ENCODE measurements around the gene XRCC1. TPM values are rescaled to one million over a fixed set of nuclear protein-coding genes. Genes with fewer than 3 reads are reported as not detected.

XRCC1 gene
- total and polyA plus RNA-seq, 10 of the 15 experiments (the other 5 are each of a cell fraction or from before 2014, with no cell fraction given): 2.0 to 51.1 (median 33.7) TPM

DNA sequence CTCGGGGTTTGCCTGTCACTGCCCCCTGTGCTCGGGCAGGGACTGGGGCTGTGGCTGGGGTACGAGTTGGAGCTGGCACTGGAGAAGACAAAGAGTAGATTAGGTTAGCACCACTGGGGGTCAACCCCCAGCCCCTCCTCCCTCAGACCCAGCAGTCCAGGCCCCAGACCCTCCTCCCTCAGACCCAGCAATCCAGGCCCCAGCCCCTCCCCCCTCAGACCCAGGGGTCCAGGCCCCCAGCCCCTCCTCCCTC is 23.2 kb downstream of the XRCC1 start:
- Histone ChIP-seq H4K20me1 (ENCODE audit: control insufficient read depth, insufficient read depth) (no peaks in the 10 kb centered on the region), H3K4me1 (ENCODE audit: control insufficient read depth, insufficient read depth, low read length) (no peaks in the 10 kb centered on the region), H3K27ac (ENCODE audit: control insufficient read depth, insufficient read depth) (no peak overlapping the region), H3K27me3 (replicated peaks in 1 of 2; ENCODE audit: control insufficient read depth in 2 of 2, insufficient read depth in 2 of 2, low read length in 1 of 2) (no peaks in the 10 kb centered on the region), H3K9me3 (replicated peaks; ENCODE audit: control insufficient read depth, insufficient read depth, low read length) (no peaks in the 10 kb centered on the region), H3K79me2 (ENCODE audit: control insufficient read depth, insufficient read depth, low read length) (no peaks in the 10 kb centered on the region), H3K9ac (ENCODE audit: control insufficient read depth, insufficient read depth, low read length) (no peak overlapping the region), H2AFZ (ENCODE audit: control insufficient read depth, low read depth, low read length) (no peak overlapping the region), H3K4me3 (no peak overlapping the region), H3K4me2 (ENCODE audit: control insufficient read depth, insufficient read depth) (no peak overlapping the region), H3K36me3 (ENCODE audit: control insufficient read depth in 2 of 2, insufficient read depth in 2 of 2, low read length in 1 of 2) (peaks cover 11 to 13% of the 10 kb centered on the region in 2 experiments; a peak in 3 of 4 replicates)
- BruUV-seq (replicated peaks): no TSS peak
- CTCF ChIA-PET: interaction anchor here (6.7 to 10.1 kb wide), 2 partner anchors 19 to 43 kb away, joined by 99 to 169 read pairs; partner anchors contain the start of genes IRGQ, PINLYP, XRCC1 and ZNF576
- no peak for DNase-seq (ENCODE audit: low read depth, low spot score)
- intact Hi-C loops (cut with micrococcal nuclease; ENCODE audit: unreplicated experiment) (no loop called here), in situ Hi-C loops (cut with MboI) (no loop called here)
- POLR2A ChIA-PET: no interaction called here
- WGBS (ENCODE audit: insufficient coverage, insufficient replicate concordance, low lambda C conversion rate, missing lambda C conversion rate): 88% methylated on average over 3 of the region's 3 CpGs
- no peak for TF ChIP-seq MEF2A (IDR thresholded peaks at IDR 0.05; ENCODE audit: insufficient read depth, low read depth, low read length)
- TF ChIP-seq ASH2L (IDR thresholded peaks at IDR 0.05; ENCODE audit: borderline replicate concordance, low read depth): no peak
- no peak for TF ChIP-seq RCOR1 (conservative IDR thresholded peaks at IDR 0.05; ENCODE audit: low read depth, low read length)
- no peak for TF ChIP-seq ETV6 (conservative IDR thresholded peaks at IDR 0.05 in 1 of 2, IDR thresholded peaks at IDR 0.05 in 1 of 2; ENCODE audit: borderline replicate concordance in 1 of 2, low read depth in 1 of 2)
- TF ChIP-seq STAT1 (conservative IDR thresholded peaks at IDR 0.05): no peak
- TF ChIP-seq, protein P1, sequence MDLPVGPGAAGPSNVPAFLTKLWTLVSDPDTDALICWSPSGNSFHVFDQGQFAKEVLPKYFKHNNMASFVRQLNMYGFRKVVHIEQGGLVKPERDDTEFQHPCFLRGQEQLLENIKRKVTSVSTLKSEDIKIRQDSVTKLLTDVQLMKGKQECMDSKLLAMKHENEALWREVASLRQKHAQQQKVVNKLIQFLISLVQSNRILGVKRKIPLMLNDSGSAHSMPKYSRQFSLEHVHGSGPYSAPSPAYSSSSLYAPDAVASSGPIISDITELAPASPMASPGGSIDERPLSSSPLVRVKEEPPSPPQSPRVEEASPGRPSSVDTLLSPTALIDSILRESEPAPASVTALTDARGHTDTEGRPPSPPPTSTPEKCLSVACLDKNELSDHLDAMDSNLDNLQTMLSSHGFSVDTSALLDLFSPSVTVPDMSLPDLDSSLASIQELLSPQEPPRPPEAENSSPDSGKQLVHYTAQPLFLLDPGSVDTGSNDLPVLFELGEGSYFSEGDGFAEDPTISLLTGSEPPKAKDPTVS (IDR thresholded peaks at IDR 0.05; ENCODE audit: low read depth, low read length): no peak
- no peak for TF ChIP-seq HDGF (IDR thresholded peaks at IDR 0.05)
- TF ChIP-seq SMAD1 (IDR thresholded peaks at IDR 0.05; ENCODE audit: low read depth, partially characterized antibody): no peak
- TF ChIP-seq, protein P2, sequence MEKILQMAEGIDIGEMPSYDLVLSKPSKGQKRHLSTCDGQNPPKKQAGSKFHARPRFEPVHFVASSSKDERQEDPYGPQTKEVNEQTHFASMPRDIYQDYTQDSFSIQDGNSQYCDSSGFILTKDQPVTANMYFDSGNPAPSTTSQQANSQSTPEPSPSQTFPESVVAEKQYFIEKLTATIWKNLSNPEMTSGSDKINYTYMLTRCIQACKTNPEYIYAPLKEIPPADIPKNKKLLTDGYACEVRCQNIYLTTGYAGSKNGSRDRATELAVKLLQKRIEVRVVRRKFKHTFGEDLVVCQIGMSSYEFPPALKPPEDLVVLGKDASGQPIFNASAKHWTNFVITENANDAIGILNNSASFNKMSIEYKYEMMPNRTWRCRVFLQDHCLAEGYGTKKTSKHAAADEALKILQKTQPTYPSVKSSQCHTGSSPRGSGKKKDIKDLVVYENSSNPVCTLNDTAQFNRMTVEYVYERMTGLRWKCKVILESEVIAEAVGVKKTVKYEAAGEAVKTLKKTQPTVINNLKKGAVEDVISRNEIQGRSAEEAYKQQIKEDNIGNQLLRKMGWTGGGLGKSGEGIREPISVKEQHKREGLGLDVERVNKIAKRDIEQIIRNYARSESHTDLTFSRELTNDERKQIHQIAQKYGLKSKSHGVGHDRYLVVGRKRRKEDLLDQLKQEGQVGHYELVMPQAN (conservative IDR thresholded peaks at IDR 0.05): no peak
- TF ChIP-seq ZBED1 (IDR thresholded peaks at IDR 0.05; ENCODE audit: borderline replicate concordance): no peak
- no peak for TF ChIP-seq IKZF1 (conservative IDR thresholded peaks at IDR 0.05)
- no peak for TF ChIP-seq HDAC2 (IDR thresholded peaks at IDR 0.05)
- TF ChIP-seq ZNF24 (IDR thresholded peaks at IDR 0.05): no peak
- no peak for TF ChIP-seq RAD21 (IDR thresholded peaks at IDR 0.05; ENCODE audit: insufficient read depth, low read depth, low read length)
- no peak for TF ChIP-seq YY1 (IDR thresholded peaks at IDR 0.05; ENCODE audit: low read depth, low read length)
- no peak for TF ChIP-seq POLR2AphosphoS5 (IDR thresholded peaks at IDR 0.05; ENCODE audit: low read length)
- TF ChIP-seq IRF4 (IDR thresholded peaks at IDR 0.05; ENCODE audit: low read depth, low read length): no peak
- TF ChIP-seq ZSCAN29 (IDR thresholded peaks at IDR 0.05): no peak
- TF ChIP-seq, protein P3, sequence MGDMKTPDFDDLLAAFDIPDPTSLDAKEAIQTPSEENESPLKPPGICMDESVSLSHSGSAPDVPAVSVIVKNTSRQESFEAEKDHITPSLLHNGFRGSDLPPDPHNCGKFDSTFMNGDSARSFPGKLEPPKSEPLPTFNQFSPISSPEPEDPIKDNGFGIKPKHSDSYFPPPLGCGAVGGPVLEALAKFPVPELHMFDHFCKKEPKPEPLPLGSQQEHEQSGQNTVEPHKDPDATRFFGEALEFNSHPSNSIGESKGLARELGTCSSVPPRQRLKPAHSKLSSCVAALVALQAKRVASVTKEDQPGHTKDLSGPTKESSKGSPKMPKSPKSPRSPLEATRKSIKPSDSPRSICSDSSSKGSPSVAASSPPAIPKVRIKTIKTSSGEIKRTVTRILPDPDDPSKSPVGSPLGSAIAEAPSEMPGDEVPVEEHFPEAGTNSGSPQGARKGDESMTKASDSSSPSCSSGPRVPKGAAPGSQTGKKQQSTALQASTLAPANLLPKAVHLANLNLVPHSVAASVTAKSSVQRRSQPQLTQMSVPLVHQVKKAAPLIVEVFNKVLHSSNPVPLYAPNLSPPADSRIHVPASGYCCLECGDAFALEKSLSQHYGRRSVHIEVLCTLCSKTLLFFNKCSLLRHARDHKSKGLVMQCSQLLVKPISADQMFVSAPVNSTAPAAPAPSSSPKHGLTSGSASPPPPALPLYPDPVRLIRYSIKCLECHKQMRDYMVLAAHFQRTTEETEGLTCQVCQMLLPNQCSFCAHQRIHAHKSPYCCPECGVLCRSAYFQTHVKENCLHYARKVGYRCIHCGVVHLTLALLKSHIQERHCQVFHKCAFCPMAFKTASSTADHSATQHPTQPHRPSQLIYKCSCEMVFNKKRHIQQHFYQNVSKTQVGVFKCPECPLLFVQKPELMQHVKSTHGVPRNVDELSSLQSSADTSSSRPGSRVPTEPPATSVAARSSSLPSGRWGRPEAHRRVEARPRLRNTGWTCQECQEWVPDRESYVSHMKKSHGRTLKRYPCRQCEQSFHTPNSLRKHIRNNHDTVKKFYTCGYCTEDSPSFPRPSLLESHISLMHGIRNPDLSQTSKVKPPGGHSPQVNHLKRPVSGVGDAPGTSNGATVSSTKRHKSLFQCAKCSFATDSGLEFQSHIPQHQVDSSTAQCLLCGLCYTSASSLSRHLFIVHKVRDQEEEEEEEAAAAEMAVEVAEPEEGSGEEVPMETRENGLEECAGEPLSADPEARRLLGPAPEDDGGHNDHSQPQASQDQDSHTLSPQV (IDR thresholded peaks at IDR 0.05): no peak
- ATAC-seq: no peak
- SMC1A ChIA-PET (ENCODE audit: uncharacterized antibody, unreplicated experiment): no interaction called here
- RAD21 ChIA-PET (ENCODE audit: unreplicated experiment): no interaction called here
- no peak for FAIRE-seq

Data from GM12878 (cell line).